ENCODE data around the gene CEBPA.

CEBPA gene

GRCh38 chr19:33270769-33271168 lies 31.6 kb downstream of the CEBPA start:
- Mint-ChIP-seq H3K4me3 (no peak overlapping the region), H3K27me3 (peaks cover 13% of the 10 kb centered on the region), H3K27ac (no peak overlapping the region), H3K4me1 (no peaks in the 10 kb centered on the region), H3K36me3 (no peaks in the 10 kb centered on the region), H3K9me3 (no peaks in the 10 kb centered on the region)
- ATAC-seq (ENCODE audit: low read depth) (no peak), DNase-seq (ENCODE audit: low spot score in 2 of 2) (no peak)

- Mint-ChIP-seq H3K27me3 (peaks cover 19% of the 10 kb centered on the region), H3K36me3 (no peaks in the 10 kb centered on the region), H3K9me3 (no peaks in the 10 kb centered on the region), H3K4me3 (no peak overlapping the region), H3K4me1 (no peaks in the 10 kb centered on the region), H3K27ac (no peak overlapping the region)
- ATAC-seq (ENCODE audit: low read depth) (no peak), DNase-seq (ENCODE audit: low spot score in 2 of 2) (no peak)
These were observed 33.3 kb downstream of the CEBPA start for GRCh38 chr19:33269016-33269415.

- Mint-ChIP-seq H3K27me3 (peaks cover 19% of the 10 kb centered on the region), H3K9me3 (no peaks in the 10 kb centered on the region), H3K36me3 (no peaks in the 10 kb centered on the region), H3K4me1 (no peaks in the 10 kb centered on the region), H3K27ac (no peak overlapping the region), H3K4me3 (no peak overlapping the region)
- DNase-seq (ENCODE audit: low spot score in 2 of 2): no peak
- no peak for ATAC-seq (ENCODE audit: low read depth)
These were observed 34.0 kb downstream of the CEBPA start for GRCh38 chr19:33268162-33268991.

- no peak overlapping the region for H3K27ac Mint-ChIP-seq
- H3K36me3 Mint-ChIP-seq: no peaks in the 10 kb centered on the region
- no peak for ATAC-seq (ENCODE audit: low read depth)
- no peaks in the 10 kb centered on the region for H3K4me1 Mint-ChIP-seq
- H3K4me3 Mint-ChIP-seq: no peak overlapping the region
- DNase-seq (ENCODE audit: low spot score in 2 of 2): no peak
- no peaks in the 10 kb centered on the region for H3K9me3 Mint-ChIP-seq
- peaks cover 16% of the 10 kb centered on the region for H3K27me3 Mint-ChIP-seq
These were observed 34.6 kb downstream of the CEBPA start for GRCh38 chr19:33267706-33268105.

GRCh38 chr19:33266974-33267484 lies 35.3 kb downstream of the CEBPA start:
- DNase-seq (ENCODE audit: low spot score in 2 of 2): no peak
- H3K27ac Mint-ChIP-seq: no peak overlapping the region
- H3K4me3 Mint-ChIP-seq: no peak overlapping the region
- H3K4me1 Mint-ChIP-seq: peaks cover 4% of the 10 kb centered on the region
- no peaks in the 10 kb centered on the region for H3K36me3 Mint-ChIP-seq
- ATAC-seq (ENCODE audit: low read depth): no peak
- peaks cover 17% of the 10 kb centered on the region for H3K27me3 Mint-ChIP-seq
- H3K9me3 Mint-ChIP-seq: no peaks in the 10 kb centered on the region

GRCh38 chr19:33264881-33265445 lies 37.4 kb downstream of the CEBPA start:
- DNase-seq (ENCODE audit: low spot score in 2 of 2): no peak
- Mint-ChIP-seq H3K36me3 (no peaks in the 10 kb centered on the region), H3K27ac (no peak overlapping the region), H3K4me3 (no peak overlapping the region), H3K9me3 (no peaks in the 10 kb centered on the region), H3K27me3 (peaks cover 21% of the 10 kb centered on the region), H3K4me1 (peaks cover 10% of the 10 kb centered on the region)
- ATAC-seq (ENCODE audit: low read depth): no peak

- Mint-ChIP-seq H3K4me1 (peaks cover 10% of the 10 kb centered on the region), H3K4me3 (no peak overlapping the region), H3K27me3 (peaks cover 21% of the 10 kb centered on the region), H3K36me3 (no peaks in the 10 kb centered on the region), H3K9me3 (no peaks in the 10 kb centered on the region), H3K27ac (no peak overlapping the region)
- DNase-seq (ENCODE audit: low spot score in 2 of 2): no peak
- ATAC-seq (ENCODE audit: low read depth): no peak
These were observed 38.9 kb downstream of the CEBPA start for GRCh38 chr19:33263325-33264023.

- peaks cover 10% of the 10 kb centered on the region for H3K4me1 Mint-ChIP-seq
- H3K27me3 Mint-ChIP-seq: peaks cover 22% of the 10 kb centered on the region
- peaks cover 2% of the 10 kb centered on the region for H3K9me3 Mint-ChIP-seq
- ATAC-seq (ENCODE audit: low read depth) (no peak), DNase-seq (ENCODE audit: low spot score in 2 of 2) (no peak)
- no peak overlapping the region for H3K27ac Mint-ChIP-seq
- H3K36me3 Mint-ChIP-seq: no peaks in the 10 kb centered on the region
- no peak overlapping the region for H3K4me3 Mint-ChIP-seq
These were observed 40.7 kb downstream of the CEBPA start for GRCh38 chr19:33261511-33262189.

GRCh38 chr19:33260628-33261418 lies 41.5 kb downstream of the CEBPA start:
- Mint-ChIP-seq H3K27ac (no peak overlapping the region), H3K36me3 (no peaks in the 10 kb centered on the region), H3K4me3 (peak overlapping the region; percentile 19), H3K9me3 (peaks cover 2% of the 10 kb centered on the region), H3K27me3 (peaks cover 22% of the 10 kb centered on the region), H3K4me1 (peaks cover 10% of the 10 kb centered on the region)
- ATAC-seq (ENCODE audit: low read depth) (peak; percentile 31), DNase-seq (ENCODE audit: low spot score in 2 of 2) (no peak)

- Mint-ChIP-seq H3K4me3 (no peak overlapping the region), H3K9me3 (peaks cover 2% of the 10 kb centered on the region), H3K36me3 (no peaks in the 10 kb centered on the region), H3K27ac (no peak overlapping the region), H3K4me1 (peaks cover 10% of the 10 kb centered on the region), H3K27me3 (peaks cover 22% of the 10 kb centered on the region)
- DNase-seq (ENCODE audit: low spot score in 2 of 2): no peak
- ATAC-seq (ENCODE audit: low read depth): no peak
These were observed 42.8 kb downstream of the CEBPA start for GRCh38 chr19:33259539-33259938.

- Mint-ChIP-seq H3K9me3 (peaks cover 2% of the 10 kb centered on the region), H3K27ac (no peak overlapping the region), H3K4me3 (no peak overlapping the region), H3K4me1 (peaks cover 10% of the 10 kb centered on the region), H3K27me3 (peaks cover 13% of the 10 kb centered on the region), H3K36me3 (no peaks in the 10 kb centered on the region)
- DNase-seq (ENCODE audit: low spot score in 2 of 2): no peak
- no peak for ATAC-seq (ENCODE audit: low read depth)
These were observed 44.5 kb downstream of the CEBPA start for GRCh38 chr19:33257828-33258227.

- no peak for ATAC-seq (ENCODE audit: low read depth)
- Mint-ChIP-seq H3K4me1 (peaks cover 3% of the 10 kb centered on the region), H3K36me3 (no peaks in the 10 kb centered on the region), H3K9me3 (peaks cover 2% of the 10 kb centered on the region), H3K4me3 (no peak overlapping the region), H3K27me3 (peaks cover 5% of the 10 kb centered on the region), H3K27ac (no peak overlapping the region)
- DNase-seq (ENCODE audit: low spot score in 2 of 2): no peak
These were observed 46.1 kb downstream of the CEBPA start for GRCh38 chr19:33256261-33256660.

GRCh38 chr19:33255781-33256180 lies 46.6 kb downstream of the CEBPA start:
- Mint-ChIP-seq H3K36me3 (no peaks in the 10 kb centered on the region), H3K27me3 (peaks cover 5% of the 10 kb centered on the region), H3K4me1 (peaks cover under 1% of the 10 kb centered on the region), H3K27ac (no peak overlapping the region), H3K4me3 (no peak overlapping the region), H3K9me3 (peaks cover 2% of the 10 kb centered on the region)
- ATAC-seq (ENCODE audit: low read depth): no peak
- no peak for DNase-seq (ENCODE audit: low spot score in 2 of 2)

All from memory B cell (primary cell).